Caco-2 (cell line): ENCODE data around the gene XRN2. TPM values are rescaled to one million over a fixed set of nuclear protein-coding genes. Genes with fewer than 3 reads are reported as not detected.

Experiments used
- BruUV-seq: library from RNA; stranded (reverse); fragments of 400-500 nt; replicated peaks from 2 replicates; lab custom pipeline; 2021; lab: Mats Ljungman, UMichigan
- CTCF ChIA-PET: fragments of 300-600 bp; sonication (Branson Sonifier 250); formaldehyde crosslinking; loops from one replicate; lab custom pipeline; 2022; ENCODE audit warnings: antibody characterized with exemption; lab: Charles Lee
- POLR2A ChIA-PET: fragments of 300-600 bp; sonication (Branson Sonifier 250); formaldehyde crosslinking; loops from one replicate; lab custom pipeline; 2022; ENCODE audit warnings: antibody characterized with exemption; lab: Charles Lee
- DNase-seq, 2 experiments: peaks; one replicate each; pipeline versions ENCODE4 v3.0.0 to v3.0.0-alpha.2; 2020 to 2022
- H3K27me3 ChIP-seq: replicated peaks from 2 replicates; pipeline ENCODE4 v1.6.0; 2011; ENCODE audit warnings: low read length; ENCODE audit not compliant: control insufficient read depth, insufficient read depth
- H3K36me3 ChIP-seq: 2 replicates; pipeline ENCODE4 v1.5.1; 2011; ENCODE audit warnings: low read length; ENCODE audit not compliant: control insufficient read depth, insufficient read depth
- H3K4me1 ChIP-seq: fragments of 250-450 bp; sonication (Bioruptor Pico); 2 replicates; pipeline ENCODE4 v1.5.1; 2020; ENCODE audit warnings: mild to moderate bottlenecking
- H3K4me3 ChIP-seq: 2 replicates; pipeline ENCODE4 v1.5.1; 2011; ENCODE audit warnings: low read depth, mild to moderate bottlenecking, control low read depth, low read length
- H3K9me3 ChIP-seq: fragments of 250-450 bp; sonication (Bioruptor Pico); 2 replicates; pipeline ENCODE4 v1.5.1; 2020; ENCODE audit warnings: mild to moderate bottlenecking, moderate library complexity
- H3K27ac Mint-ChIP-seq: one replicate; pipeline ENCODE4 v1.8.0; 2022; ENCODE audit warnings: mixed read lengths; ENCODE audit not compliant: unreplicated experiment
- H3K27me3 Mint-ChIP-seq: one replicate; pipeline ENCODE4 v1.8.0; 2022; ENCODE audit warnings: mixed read lengths; ENCODE audit not compliant: insufficient read depth, unreplicated experiment
- H3K36me3 Mint-ChIP-seq: one replicate; pipeline ENCODE4 v1.8.0; 2022; ENCODE audit warnings: mild to moderate bottlenecking, mixed read lengths; ENCODE audit not compliant: insufficient read depth, unreplicated experiment
- H3K4me1 Mint-ChIP-seq: one replicate; pipeline ENCODE4 v1.8.0; 2022; ENCODE audit warnings: low read depth, mixed read lengths; ENCODE audit not compliant: unreplicated experiment
- H3K4me3 Mint-ChIP-seq: one replicate; pipeline ENCODE4 v1.8.0; 2022; ENCODE audit warnings: mild to moderate bottlenecking, moderate library complexity, mixed read lengths; ENCODE audit not compliant: unreplicated experiment
- H3K9me3 Mint-ChIP-seq: one replicate; pipeline ENCODE4 v1.8.0; 2022; ENCODE audit warnings: mixed read lengths; ENCODE audit not compliant: unreplicated experiment
- CTCF ChIP-seq, 2 experiments: fragments of 200-600 bp in 1 of 2; IDR thresholded peaks; 1 replicate in 1 of 2; 2 replicates in 1 of 2; pipeline versions ENCODE4 v1.5.1 to v1.8.0; 2011 to 2022; ENCODE audit warnings: antibody characterized with exemption in 1 of 2, control low read depth in 1 of 2, inconsistent platforms in 1 of 2, low read depth in 1 of 2, low read length in 1 of 2, mild to moderate bottlenecking in 1 of 2, moderate library complexity in 1 of 2; ENCODE audit not compliant: insufficient read depth in 1 of 2, severe bottlenecking in 1 of 2, unreplicated experiment in 1 of 2
- intact Hi-C: fragments of 100-400 bp; cut with micrococcal nuclease; formaldehyde crosslinking; loops from one replicate; pipeline ENCODE4 v1.10.0; 2022; ENCODE audit not compliant: unreplicated experiment
- total RNA-seq: library from RNA; stranded (reverse); gene quantifications from 2 replicates; pipeline ENCODE4 v1.2.3, GENCODE V29; 2022

The XRN2 gene
- total RNA-seq, 1 experiment from 2014 or later: 86.3 TPM

- no peak for TF ChIP-seq CTCF (IDR thresholded peaks at IDR 0.05; ENCODE audit: insufficient read depth in 1 of 2, low read depth in 1 of 2, low read length in 1 of 2, severe bottlenecking in 1 of 2, unreplicated experiment in 1 of 2)
- Histone ChIP-seq H3K36me3 (no peaks in the 10 kb centered on the region), H3K4me3 (no peak overlapping the region), H3K4me1 (no peaks in the 10 kb centered on the region), H3K27me3 (no peaks in the 10 kb centered on the region), H3K9me3 (no peaks in the 10 kb centered on the region)
- no peaks in the 10 kb centered on the region for H3K9me3 Mint-ChIP-seq
- H3K27ac Mint-ChIP-seq: no peak overlapping the region
- ChIA-PET CTCF (no interaction called here), POLR2A (no interaction called here)
- intact Hi-C loops: no loop called here
- no peaks in the 10 kb centered on the region for H3K36me3 Mint-ChIP-seq
- H3K27me3 Mint-ChIP-seq: peaks cover 13% of the 10 kb centered on the region
- H3K4me3 Mint-ChIP-seq: no peak overlapping the region
- H3K4me1 Mint-ChIP-seq: no peaks in the 10 kb centered on the region
- no TSS peak for BruUV-seq
- no peak for DNase-seq
Observed at GRCh38 chr20:21437816-21438215, 134.7 kb downstream of the XRN2 start.

Other genes with a start within 250 kb of the XRN2 start
- gene LINC00237, start 197.0 kb upstream of the XRN2 start, total RNA-seq: 1.5 and 1.8 TPM in 2 replicates
- gene KIZ, start 177.2 kb upstream of the XRN2 start, total RNA-seq: 21.0 and 31.8 TPM in 2 replicates
- not detected in 2 replicates for gene NKX2-4, start 94.2 kb downstream of the XRN2 start, total RNA-seq
- gene NKX2-2, start 210.7 kb downstream of the XRN2 start, total RNA-seq: not detected in 2 replicates